HG03139 (cell line): ENCODE measurements around the gene PCMT1.
"Not testable (repeated sequence)": the region's sequence is repeated elsewhere in the genome, so short reads cannot be mapped to it uniquely, and the experiment has no call there.

Experiments used
- ATAC-seq: cut with Tn5 transposase; IDR thresholded peaks from one replicate; pipeline ENCODE4 v1.9.1; 2021; ENCODE audit not compliant: unreplicated experiment

Gene PCMT1

DNA sequence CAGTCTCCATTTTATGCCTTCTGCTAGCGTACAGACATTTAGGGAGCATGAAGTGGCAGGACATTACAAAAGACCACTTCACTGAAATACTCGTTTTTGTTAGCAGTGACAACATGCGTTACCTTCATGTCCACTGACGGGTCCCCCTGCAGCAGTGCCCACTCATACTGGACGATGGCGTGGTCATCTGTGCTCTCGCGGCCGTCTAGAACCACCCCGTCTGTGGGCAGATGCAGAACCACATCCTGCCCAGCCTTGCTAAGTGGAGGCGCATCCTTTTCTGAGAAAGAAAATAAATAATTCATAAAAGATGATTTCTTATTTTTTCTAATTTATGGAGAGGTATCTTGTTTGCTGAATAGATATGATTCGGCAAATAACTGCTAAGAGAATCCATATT, 103.3 kb downstream of the PCMT1 start:
- ATAC-seq: no peak

GRCh38 chr6:149854017-149854416, 104.5 kb downstream of the PCMT1 start:
- ATAC-seq: not testable (repeated sequence)

GRCh38 chr6:149854532-149854931, 105.0 kb downstream of the PCMT1 start:
- ATAC-seq: no peak

DNA sequence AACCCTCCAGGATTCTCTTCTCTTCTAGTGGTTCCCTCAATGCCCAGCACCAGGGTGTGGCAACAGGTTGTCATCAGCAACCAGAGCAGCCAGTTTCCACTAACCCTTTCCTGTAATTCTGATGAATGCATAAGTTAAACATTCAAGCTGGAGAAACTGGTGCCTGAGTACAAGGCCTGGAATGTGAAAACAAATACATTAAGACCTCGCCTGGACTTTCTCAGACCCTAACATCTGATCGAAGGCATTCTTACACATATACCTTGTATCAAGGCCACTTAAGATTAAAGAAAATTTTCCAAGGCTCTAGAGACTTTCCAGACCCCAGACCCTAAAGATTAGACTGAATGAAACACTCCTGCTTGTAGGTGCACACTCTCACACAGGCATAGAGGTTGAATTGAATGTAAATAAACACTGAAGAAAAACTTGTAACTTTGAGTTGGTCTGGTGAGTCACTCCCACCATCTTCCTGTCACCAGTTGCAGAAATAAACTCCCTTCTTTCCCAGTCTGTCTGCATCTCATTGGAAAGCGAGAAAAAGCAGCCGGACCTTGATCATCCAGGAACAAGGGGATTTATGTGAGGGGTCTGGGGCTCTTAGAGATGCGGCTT, 105.6 kb downstream of the PCMT1 start:
- no peak for ATAC-seq

- no peak for ATAC-seq
Measured at GRCh38 chr6:149855741-149856140, 106.2 kb downstream of the PCMT1 start.

DNA sequence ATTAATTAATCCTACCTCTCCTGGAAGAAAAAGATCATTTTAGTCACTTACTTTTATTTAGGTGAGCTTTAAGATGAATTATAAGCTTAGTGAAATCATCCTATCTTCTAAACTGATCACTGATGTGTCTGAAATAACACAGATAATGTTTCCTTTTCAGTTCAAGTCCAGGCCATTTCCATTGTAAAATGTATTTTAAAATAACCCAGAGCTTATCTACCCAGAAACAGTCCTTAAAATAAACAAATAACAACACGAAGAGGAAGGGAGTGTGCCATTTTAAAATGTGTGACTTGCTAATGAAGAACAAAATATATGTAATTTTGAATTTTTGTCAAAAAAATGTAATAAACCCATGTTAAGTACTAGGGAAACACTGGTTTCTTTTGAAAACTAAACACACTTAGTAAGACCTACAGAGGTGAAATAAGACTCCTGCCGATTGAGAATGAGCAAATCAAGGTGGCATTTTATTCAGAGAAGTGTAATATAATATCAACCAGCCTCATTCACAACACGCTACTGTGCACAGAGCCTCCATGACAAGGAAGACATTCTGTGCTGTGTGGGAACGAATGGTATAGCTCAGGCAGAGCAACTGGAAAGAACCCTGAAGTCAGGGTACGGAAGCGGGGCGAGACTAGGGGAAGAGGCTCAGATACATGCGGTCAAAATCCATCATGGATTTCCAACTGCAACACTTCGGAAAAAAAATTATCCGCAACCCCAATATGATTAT, 106.9 kb downstream of the PCMT1 start:
- no peak for ATAC-seq

DNA sequence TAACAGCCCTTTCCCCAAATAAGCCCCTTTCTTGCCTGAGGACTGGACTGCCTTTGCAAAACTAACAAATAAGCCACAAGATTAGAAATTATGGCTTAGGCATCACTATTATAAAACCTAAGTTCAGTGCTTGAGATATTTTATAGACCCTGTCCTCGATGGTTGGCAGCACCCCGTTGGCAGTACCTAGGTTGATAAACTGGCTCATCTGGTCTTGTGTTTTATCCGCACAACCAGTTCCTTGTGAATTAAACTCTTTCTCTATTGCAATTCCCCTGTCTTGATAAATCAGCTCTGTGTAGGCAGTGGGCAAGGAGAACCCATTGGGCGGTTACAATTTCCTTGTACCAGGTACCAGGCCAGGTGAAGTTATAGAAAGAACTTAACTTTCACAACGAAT, 108.0 kb downstream of the PCMT1 start:
- ATAC-seq: no peak

DNA sequence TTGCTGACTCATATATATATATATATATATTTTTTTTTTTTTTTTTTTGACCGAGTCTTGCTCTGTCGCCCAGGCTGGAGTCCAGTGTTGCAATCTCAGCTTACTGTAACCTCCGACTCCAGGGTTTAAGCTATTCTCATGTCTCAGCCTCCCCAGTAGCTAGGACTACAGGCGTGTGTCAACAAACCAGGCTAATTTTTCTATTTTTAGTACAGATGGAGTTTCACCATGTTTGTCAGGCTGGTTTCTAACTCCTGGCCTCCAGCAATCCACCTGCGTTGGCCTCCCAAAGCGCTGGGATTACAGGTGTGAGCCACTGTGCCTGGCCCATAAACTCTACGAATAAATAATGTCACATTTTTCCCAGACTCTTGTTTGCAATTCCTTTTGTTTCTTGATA, 109.8 kb downstream of the PCMT1 start:
- ATAC-seq: no peak

- no peak for ATAC-seq
Measured at GRCh38 chr6:149859938-149860337, 110.4 kb downstream of the PCMT1 start.

GRCh38 chr6:149860513-149860833, 110.9 kb downstream of the PCMT1 start:
- ATAC-seq: no peak
